ENCODE measurements around the gene ARL15. TPM values are rescaled to one million over a fixed set of nuclear protein-coding genes. Genes with fewer than 3 reads are reported as not detected.
"Not testable (repeated sequence)": the region's sequence is repeated elsewhere in the genome, so short reads cannot be mapped to it uniquely, and the experiment has no call there.

The ARL15 gene
- 20.5 TPM for total RNA-seq
- long read RNA-seq, partial matches to known transcripts: 0 of 6 reads
- long read RNA-seq, other reads (novel, unspliced or antisense): 3 of 6 reads

GRCh38 chr5:54310433-54311175, at the start of gene ARL15:
TSS of gene ARL15 (minus strand) at chr5:54310573.
- intact Hi-C loops (cut with micrococcal nuclease): no loop called here
- DNase-seq (peak; percentile 99), ATAC-seq (peak; percentile 97)

DNA sequence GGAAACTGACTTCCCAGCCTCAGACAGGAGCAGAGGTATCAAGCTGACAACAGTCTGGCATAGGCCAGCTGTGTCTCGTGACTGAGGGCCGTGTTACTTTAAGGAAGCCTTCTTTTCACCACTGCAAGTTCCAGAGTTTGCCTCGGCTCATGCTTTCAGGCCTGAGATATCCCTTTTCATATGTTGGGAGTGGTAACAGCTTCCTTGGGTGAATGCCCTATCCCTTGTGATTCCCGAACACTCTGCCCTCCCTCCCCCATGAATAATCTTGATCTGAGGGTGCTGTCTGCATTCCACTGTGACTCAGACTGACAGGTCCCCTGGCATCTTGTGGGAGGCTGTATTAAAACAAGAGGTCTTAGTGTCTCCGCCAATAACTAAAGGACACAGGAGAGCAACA, 49.7 kb upstream of the ARL15 start:
- ATAC-seq (peak; percentile 33), DNase-seq (no peak)
- intact Hi-C loops (cut with micrococcal nuclease): no loop called here

DNA sequence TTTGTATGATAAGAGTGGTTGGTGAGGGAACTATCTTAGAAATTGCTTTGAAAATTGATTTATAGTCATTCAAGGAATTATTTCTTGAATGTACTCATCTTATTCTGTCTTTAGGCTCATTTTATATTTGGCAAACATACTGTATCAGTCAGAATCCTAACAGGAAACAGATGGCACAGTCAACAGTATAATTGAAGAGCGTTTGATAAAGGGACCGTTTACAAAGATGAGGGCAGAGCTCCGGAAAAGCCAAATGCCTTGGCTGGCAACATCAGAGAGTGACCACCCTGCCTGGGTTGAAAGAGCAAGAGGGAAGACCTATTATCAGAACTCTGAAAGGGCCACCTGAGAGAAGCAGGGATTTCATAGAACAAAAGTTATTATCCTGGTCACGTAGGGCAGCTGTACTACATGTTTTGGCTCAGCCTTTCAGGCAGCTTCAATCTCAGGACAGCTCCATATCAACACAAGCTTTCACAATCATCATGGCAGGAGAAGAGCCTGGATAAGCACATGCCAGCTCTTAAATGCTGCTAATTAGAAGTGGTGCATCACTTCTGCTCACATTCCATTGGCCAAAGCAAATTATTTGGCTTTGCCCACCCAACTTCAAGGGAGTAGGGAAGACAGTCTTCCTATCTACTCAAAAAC, 47.2 kb upstream of the ARL15 start:
- intact Hi-C loops (cut with micrococcal nuclease): no loop called here
- DNase-seq (no peak), ATAC-seq (peak; percentile 84)

DNA sequence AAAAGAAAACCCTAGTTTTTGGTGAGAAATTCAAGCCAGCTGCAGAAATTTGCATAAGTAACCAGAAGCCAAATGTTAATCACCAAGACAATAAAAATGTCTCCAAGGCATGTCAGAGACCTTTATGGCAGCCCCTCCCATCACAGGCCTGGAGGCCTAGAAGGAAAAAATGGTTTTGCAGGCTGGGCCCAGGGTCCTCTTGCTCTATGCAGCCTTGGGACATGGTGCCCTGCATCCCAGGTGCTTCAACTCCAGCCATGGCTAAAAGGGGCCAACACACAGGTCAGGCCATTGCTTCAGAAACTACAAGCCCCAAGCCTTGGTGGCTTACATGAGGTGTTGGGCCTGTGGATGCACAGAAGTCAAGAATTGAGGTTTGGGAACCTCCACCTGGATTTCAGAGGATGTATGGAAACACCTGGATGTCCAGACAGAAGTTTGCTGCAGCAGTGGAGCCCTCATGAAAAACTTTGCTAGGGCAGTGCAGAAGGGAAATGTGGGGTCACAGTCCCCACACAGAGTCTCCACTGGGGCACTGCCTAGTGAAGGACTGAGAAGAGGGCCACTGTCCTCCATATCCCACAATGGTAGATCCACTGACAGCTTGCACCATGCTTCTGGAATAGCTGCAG, 43.7 kb upstream of the ARL15 start:
- intact Hi-C loops (cut with micrococcal nuclease); ATAC-seq; DNase-seq: not testable (repeated sequence)

GRCh38 chr5:54352580-54352979, 42.2 kb upstream of the ARL15 start:
- DNase-seq; intact Hi-C loops (cut with micrococcal nuclease); ATAC-seq: not testable (repeated sequence)

- ATAC-seq (no peak), DNase-seq (no peak)
- intact Hi-C loops (cut with micrococcal nuclease): no loop called here
These were observed 37.0 kb upstream of the ARL15 start for GRCh38 chr5:54347221-54347865.

GRCh38 chr5:54344653-54345052, 34.3 kb upstream of the ARL15 start:
- intact Hi-C loops (cut with micrococcal nuclease): no loop called here
- DNase-seq: no peak
- no peak for ATAC-seq

- intact Hi-C loops (cut with micrococcal nuclease): no loop called here
- ATAC-seq: no peak
- DNase-seq: no peak
These were observed 31.6 kb upstream of the ARL15 start for GRCh38 chr5:54341971-54342370.

DNA sequence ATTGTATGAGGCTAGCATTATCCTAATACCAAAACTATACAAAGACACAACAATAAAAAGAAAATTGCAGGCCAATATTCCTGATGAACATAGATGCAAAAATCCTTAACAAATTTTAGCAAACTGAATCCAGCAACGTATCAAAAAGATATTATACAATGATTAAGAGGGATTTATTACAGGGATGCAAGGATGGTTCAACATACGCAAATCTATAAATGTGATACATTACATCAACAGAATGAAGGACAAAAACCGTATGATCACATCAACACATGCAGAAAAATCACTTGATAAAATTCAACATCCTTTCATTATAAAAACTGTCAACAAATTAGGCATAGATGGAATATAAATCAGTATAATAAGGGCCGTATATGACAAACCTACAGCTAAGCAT, 27.1 kb upstream of the ARL15 start:
- ATAC-seq (no peak), DNase-seq (no peak)
- intact Hi-C loops (cut with micrococcal nuclease): no loop called here

- no peak for ATAC-seq
- intact Hi-C loops (cut with micrococcal nuclease): no loop called here
- DNase-seq: no peak
These were observed 22.3 kb upstream of the ARL15 start for GRCh38 chr5:54332720-54333119.

DNA sequence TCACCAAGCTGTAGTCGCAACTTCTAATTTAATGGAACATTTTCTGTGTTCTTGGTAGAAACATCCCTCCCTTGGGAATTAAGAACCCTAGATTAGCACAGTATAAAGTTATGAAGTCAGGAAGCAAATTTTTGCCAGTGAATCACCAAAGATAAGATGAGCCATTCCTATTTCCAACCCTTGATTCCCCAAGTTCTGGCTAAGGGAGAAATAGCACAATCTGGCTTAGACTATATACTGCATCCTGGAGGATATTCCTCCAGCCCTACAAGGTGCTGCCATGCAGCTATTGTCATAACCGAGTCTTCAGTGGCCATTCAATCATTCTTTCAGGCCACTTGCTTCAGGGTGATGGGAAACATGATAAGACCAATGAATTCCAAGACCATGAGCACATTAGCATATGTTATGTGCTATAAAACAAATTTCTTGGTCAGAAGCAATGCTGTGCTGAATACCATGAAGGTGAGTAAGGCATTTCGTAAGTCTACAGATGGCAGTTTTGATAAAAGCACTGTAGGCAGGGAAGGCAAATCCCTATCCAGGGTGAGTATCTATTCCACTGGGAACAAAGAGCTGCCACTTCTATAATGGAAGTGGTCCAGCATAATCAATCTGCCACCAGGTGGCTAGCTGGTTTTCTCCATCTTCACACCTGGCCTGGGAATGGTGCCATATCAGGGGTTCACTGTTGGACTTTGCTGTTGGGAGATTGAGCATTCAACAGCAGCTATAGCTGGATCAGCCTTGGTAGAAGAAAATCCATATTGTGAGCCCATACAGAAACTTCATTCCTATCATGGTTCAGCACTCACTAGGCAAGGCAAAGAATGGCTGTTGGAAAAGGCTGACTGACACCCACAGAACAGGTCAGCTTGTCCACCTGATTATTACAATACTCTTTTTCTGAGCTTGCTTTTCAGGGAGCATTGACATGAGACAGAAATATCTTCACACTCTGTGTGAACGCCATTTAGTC, 19.6 kb upstream of the ARL15 start:
- DNase-seq (no peak), ATAC-seq (peak; percentile 72)
- intact Hi-C loops (cut with micrococcal nuclease): no loop called here

GRCh38 chr5:54326662-54327270, 16.4 kb upstream of the ARL15 start:
- ATAC-seq: no peak
- intact Hi-C loops (cut with micrococcal nuclease): no loop called here
- no peak for DNase-seq

DNA sequence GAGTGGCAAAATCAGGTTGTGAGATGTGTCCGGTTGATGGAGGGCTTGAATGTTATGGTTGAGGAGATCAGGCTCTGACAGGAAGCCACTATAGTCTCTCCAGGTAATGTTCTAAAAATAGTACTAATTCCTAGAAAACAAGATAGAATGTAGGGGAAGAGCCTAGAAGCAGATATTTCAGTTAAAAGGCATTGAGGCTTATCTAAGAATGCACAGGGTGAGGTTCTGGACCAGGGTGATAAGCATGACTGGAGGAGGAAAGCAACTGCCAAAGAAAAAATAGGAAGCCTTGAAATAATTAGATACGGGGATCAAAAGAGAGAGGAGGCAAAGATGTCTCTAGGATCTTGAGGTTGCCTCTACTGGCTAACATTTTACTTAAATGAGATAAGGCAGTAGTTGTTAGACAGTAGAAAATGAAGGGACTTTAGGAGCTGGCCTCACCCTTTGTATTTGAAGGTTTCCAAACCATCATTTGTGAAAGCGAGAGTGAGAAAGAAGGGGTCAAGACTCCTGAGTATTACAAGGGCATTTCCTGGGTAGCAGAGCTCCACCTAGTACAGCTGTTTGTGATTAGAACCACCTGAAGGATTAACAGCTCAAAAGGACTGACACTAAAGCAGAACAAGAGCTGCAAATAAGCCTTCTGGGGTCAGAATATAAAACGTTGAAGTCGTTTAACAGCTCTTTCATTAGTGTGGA, 15.4 kb upstream of the ARL15 start:
- DNase-seq (no peak), ATAC-seq (no peak)
- intact Hi-C loops (cut with micrococcal nuclease): no loop called here

- ATAC-seq: no peak
- no peak for DNase-seq
- intact Hi-C loops (cut with micrococcal nuclease): no loop called here
These were observed 14.9 kb upstream of the ARL15 start for GRCh38 chr5:54325272-54325609.

DNA sequence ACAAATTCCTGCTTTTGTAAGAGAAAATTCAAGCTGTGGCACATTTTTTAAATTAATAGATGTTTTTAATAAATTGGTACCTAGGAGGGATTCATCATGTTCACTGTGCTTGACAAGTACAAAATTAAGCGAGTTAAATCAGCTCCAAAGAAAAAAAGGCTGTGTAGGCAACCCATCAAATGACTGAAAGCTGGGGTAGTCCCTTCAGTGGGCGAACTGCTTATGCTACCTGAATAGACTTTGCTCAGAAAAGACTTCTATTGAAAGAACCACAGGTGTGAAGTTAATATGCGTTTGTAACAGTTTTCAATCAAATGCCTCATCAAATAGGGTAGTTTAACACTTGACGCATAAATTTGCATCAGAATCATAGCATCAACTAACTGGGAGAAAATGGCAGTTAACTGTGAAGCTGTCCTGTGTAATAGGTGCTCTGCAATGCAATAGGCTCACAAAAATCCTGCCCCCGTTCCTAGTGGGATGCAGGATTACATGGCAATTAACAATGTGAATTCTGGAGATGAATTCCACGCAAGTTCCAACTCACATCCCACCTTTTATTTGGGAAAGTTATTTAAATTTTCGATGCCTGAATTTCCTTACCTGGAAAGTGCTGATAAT, 14.4 kb upstream of the ARL15 start:
- no peak for ATAC-seq
- intact Hi-C loops (cut with micrococcal nuclease): no loop called here

DNA sequence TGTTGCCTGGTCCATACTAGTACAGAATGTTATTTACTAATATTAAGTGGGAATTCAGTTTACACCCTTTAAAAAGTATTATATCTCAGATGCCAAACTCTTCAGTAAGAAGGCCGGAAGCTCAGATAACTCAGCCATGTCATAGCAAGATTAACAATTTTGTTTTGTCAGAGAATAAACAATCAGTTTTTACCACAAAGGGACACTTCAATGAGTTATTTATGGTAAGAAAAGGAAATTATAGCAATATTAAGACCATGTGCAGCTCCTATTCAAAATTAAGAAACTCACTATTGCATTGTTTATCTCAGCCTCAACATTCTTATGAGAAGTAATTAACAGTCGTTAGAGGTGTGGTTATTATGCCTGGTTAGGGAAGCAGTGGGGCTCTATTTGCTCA, 13.1 kb upstream of the ARL15 start:
- intact Hi-C loops (cut with micrococcal nuclease): no loop called here
- DNase-seq (no peak), ATAC-seq (no peak)

More for the DNA sequence above, 14.4 kb upstream of the ARL15 start:
- no peak for DNase-seq

- no peak for ATAC-seq
- intact Hi-C loops (cut with micrococcal nuclease): no loop called here
- DNase-seq: no peak
These were observed 9.9 kb upstream of the ARL15 start for GRCh38 chr5:54320256-54320655.
